ENCODE results near the gene ST7.
"Not testable (repeated sequence)": the region's sequence is repeated elsewhere in the genome, so short reads cannot be mapped to it uniquely, and the experiment has no call there.

The ST7 gene

DNA sequence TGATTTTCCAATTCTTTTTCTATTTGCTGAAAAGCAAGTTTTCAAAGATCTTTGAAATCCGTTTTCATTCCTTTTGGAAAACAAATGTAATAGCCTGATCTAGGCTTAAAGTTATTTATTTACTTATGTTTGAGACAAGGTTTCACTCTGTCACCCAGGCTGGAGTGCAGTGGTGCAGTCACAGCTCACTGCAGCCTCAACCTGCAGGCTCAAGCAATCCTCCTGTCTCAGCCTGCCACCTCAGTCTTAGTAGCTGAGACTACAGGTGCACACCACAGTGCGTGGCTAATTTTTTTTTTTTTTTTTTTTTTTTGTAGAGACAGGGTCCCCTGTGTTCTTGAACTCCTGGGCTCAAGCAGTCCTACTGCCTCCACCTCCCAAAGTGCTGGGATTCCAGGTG lies 4.6 kb downstream of the ST7 start:
- Mint-ChIP-seq H3K4me1 (ENCODE audit: low read depth) (peaks cover 37% of the 10 kb centered on the region), H3K4me3 (no peak overlapping the region), H3K36me3 (ENCODE audit: low read depth) (no peaks in the 10 kb centered on the region), H3K27ac (no peak overlapping the region), H3K9me3 (peaks cover 3% of the 10 kb centered on the region), H3K27me3 (peaks cover 3% of the 10 kb centered on the region)

GRCh38 chr7:116961966-116962673 lies 8.8 kb downstream of the ST7 start:
- H3K27me3 Mint-ChIP-seq; H3K4me3 Mint-ChIP-seq; H3K4me1 Mint-ChIP-seq (ENCODE audit: low read depth); H3K36me3 Mint-ChIP-seq (ENCODE audit: low read depth); H3K9me3 Mint-ChIP-seq: not testable (repeated sequence)
- H3K27ac Mint-ChIP-seq: peak overlapping the region; percentile 38

GRCh38 chr7:116963234-116963633 lies 9.9 kb downstream of the ST7 start:
- no peak overlapping the region for H3K4me3 Mint-ChIP-seq
- H3K9me3 Mint-ChIP-seq: peaks cover 3% of the 10 kb centered on the region
- H3K27me3 Mint-ChIP-seq: no peaks in the 10 kb centered on the region
- H3K36me3 Mint-ChIP-seq (ENCODE audit: low read depth): no peaks in the 10 kb centered on the region
- no peak overlapping the region for H3K27ac Mint-ChIP-seq
- peaks cover 10% of the 10 kb centered on the region for H3K4me1 Mint-ChIP-seq (ENCODE audit: low read depth)

- no peaks in the 10 kb centered on the region for H3K27me3 Mint-ChIP-seq
- H3K36me3 Mint-ChIP-seq (ENCODE audit: low read depth): no peaks in the 10 kb centered on the region
- H3K4me1 Mint-ChIP-seq (ENCODE audit: low read depth): peaks cover 24% of the 10 kb centered on the region
- H3K27ac Mint-ChIP-seq: no peak overlapping the region
- H3K4me3 Mint-ChIP-seq: no peak overlapping the region
- H3K9me3 Mint-ChIP-seq: peaks cover 3% of the 10 kb centered on the region
These were observed 13.3 kb downstream of the ST7 start for GRCh38 chr7:116966601-116967000.

DNA sequence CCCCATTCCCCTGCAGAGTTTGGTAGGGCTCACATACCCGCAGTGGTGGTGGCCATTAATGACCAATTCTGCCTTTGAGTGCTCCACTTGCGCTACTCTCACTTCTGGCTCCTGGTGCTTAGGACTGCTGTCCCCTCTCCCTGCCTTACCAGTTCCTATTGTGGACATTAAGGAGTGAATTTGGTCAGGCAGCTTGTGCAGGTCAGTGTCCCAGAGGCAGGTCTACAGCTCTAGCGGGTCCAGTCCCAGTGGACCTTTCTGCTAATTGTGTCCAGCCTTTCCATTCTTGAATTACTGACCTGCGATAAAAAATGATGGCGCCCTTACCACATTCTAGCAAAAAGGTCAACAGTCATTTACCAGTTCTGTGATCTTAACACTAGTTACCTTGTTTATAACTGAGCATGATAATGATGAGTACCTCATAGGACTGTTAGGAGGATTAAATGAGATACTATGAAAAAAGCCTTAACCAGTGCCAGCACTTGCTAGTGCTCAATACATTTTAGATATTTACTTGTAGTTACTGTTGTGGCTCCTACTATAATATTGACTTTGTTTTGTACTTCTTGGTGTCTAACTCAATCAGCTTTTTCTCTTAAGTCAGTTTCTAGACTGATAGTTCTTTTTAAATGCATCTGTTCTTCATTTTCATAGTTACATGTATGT lies 14.1 kb downstream of the ST7 start:
- Mint-ChIP-seq H3K4me3 (no peak overlapping the region), H3K4me1 (ENCODE audit: low read depth) (peaks cover 19% of the 10 kb centered on the region), H3K36me3 (ENCODE audit: low read depth) (no peaks in the 10 kb centered on the region), H3K27ac (no peak overlapping the region), H3K27me3 (no peaks in the 10 kb centered on the region), H3K9me3 (no peaks in the 10 kb centered on the region)

DNA sequence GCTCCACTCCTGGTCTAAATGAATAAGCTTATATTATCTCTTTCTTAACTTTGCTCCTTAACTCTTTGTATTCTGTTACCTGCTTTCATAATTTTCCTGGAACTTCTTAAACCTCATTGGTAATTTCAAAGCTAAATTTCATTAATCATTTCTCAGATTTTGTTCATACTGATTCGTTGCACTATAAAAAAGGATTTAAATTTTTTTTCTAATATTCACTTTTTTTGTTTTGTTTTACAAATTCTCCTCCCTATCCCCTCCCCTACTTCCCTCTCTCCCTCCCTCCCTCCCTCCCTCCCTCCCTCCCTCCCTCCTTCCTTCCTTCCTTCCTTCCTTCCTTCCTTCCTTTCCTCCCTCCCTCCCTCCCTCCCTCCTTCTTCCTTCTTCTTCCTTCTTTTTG lies 14.7 kb downstream of the ST7 start:
- no peaks in the 10 kb centered on the region for H3K36me3 Mint-ChIP-seq (ENCODE audit: low read depth)
- no peaks in the 10 kb centered on the region for H3K9me3 Mint-ChIP-seq
- peaks cover 14% of the 10 kb centered on the region for H3K4me1 Mint-ChIP-seq (ENCODE audit: low read depth)
- H3K4me3 Mint-ChIP-seq: no peak overlapping the region
- no peak overlapping the region for H3K27ac Mint-ChIP-seq
- no peaks in the 10 kb centered on the region for H3K27me3 Mint-ChIP-seq

DNA sequence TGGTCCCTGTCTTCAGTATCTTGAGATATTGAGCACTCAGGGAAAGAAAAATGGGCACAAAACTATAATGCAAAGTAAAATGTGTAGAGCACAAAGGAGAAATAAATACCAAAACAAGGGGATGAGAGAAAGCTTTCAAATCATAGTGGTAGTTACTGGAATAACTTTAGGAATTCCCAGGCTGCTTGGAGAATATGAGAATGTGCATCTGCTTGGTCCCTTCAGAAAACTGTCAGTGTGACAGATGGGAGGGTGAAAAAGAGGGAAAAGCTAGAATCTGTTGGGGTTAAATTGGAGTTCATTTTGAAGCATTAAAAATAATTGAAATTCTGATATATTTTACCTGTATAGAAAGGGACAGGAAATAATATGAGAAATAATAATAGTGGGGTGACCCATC lies 15.3 kb downstream of the ST7 start:
- Mint-ChIP-seq H3K4me1 (ENCODE audit: low read depth) (peaks cover 14% of the 10 kb centered on the region), H3K27me3 (no peaks in the 10 kb centered on the region), H3K9me3 (no peaks in the 10 kb centered on the region), H3K36me3 (ENCODE audit: low read depth) (no peaks in the 10 kb centered on the region), H3K27ac (no peak overlapping the region), H3K4me3 (no peak overlapping the region)

- Mint-ChIP-seq H3K36me3 (ENCODE audit: low read depth) (no peaks in the 10 kb centered on the region), H3K9me3 (no peaks in the 10 kb centered on the region), H3K4me3 (no peak overlapping the region), H3K27ac (no peak overlapping the region), H3K4me1 (ENCODE audit: low read depth) (peaks cover 14% of the 10 kb centered on the region), H3K27me3 (no peaks in the 10 kb centered on the region)
These were observed 16.1 kb downstream of the ST7 start for GRCh38 chr7:116969371-116969902.

- H3K9me3 Mint-ChIP-seq: no peaks in the 10 kb centered on the region
- peaks cover 14% of the 10 kb centered on the region for H3K4me1 Mint-ChIP-seq (ENCODE audit: low read depth)
These were observed 17.1 kb downstream of the ST7 start for GRCh38 chr7:116970238-116970910.

GRCh38 chr7:116971153-116971552 lies 17.9 kb downstream of the ST7 start:
- H3K27me3 Mint-ChIP-seq; H3K27ac Mint-ChIP-seq; H3K36me3 Mint-ChIP-seq (ENCODE audit: low read depth); H3K9me3 Mint-ChIP-seq; H3K4me3 Mint-ChIP-seq: not testable (repeated sequence)
- H3K4me1 Mint-ChIP-seq (ENCODE audit: low read depth): peaks cover 14% of the 10 kb centered on the region

More at GRCh38 chr7:116970238-116970910, 17.1 kb downstream of the ST7 start:
- H3K27me3 Mint-ChIP-seq: no peaks in the 10 kb centered on the region
- no peaks in the 10 kb centered on the region for H3K36me3 Mint-ChIP-seq (ENCODE audit: low read depth)
- no peak overlapping the region for H3K27ac Mint-ChIP-seq
- H3K4me3 Mint-ChIP-seq: no peak overlapping the region

GRCh38 chr7:116971869-116972268 lies 18.6 kb downstream of the ST7 start:
- Mint-ChIP-seq H3K4me1 (ENCODE audit: low read depth) (peaks cover 14% of the 10 kb centered on the region), H3K27ac (no peak overlapping the region), H3K4me3 (no peak overlapping the region), H3K36me3 (ENCODE audit: low read depth) (no peaks in the 10 kb centered on the region), H3K27me3 (no peaks in the 10 kb centered on the region), H3K9me3 (no peaks in the 10 kb centered on the region)

- H3K27me3 Mint-ChIP-seq; H3K4me3 Mint-ChIP-seq; H3K36me3 Mint-ChIP-seq (ENCODE audit: low read depth); H3K27ac Mint-ChIP-seq; H3K9me3 Mint-ChIP-seq: not testable (repeated sequence)
- H3K4me1 Mint-ChIP-seq (ENCODE audit: low read depth): peaks cover 12% of the 10 kb centered on the region
These were observed 21.7 kb downstream of the ST7 start for GRCh38 chr7:116975024-116975423.

- Mint-ChIP-seq H3K4me1 (ENCODE audit: low read depth) (no peaks in the 10 kb centered on the region), H3K9me3 (no peaks in the 10 kb centered on the region), H3K4me3 (no peak overlapping the region), H3K27ac (no peak overlapping the region), H3K36me3 (ENCODE audit: low read depth) (no peaks in the 10 kb centered on the region), H3K27me3 (no peaks in the 10 kb centered on the region)
These were observed 23.9 kb downstream of the ST7 start for GRCh38 chr7:116977172-116977571.

DNA sequence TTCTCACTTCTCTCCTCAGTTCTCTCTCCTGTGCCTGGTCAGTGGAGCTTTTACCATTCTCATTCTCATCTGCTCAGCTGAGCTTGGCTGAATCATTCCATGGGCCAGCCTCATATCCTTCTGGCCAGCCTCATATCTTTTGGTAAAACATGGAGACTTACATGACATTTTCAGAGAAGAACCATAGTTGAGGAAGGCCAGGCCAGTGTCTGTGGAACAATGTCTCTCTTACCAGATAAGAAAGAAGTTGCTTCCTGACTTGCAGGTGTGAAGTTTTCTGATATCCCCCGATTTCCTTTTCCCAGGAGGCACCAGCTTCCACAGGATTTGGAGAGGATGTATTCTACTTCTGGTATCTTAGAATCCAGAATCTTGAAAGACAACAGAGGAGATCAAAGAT lies 24.7 kb downstream of the ST7 start:
- Mint-ChIP-seq H3K36me3 (ENCODE audit: low read depth) (no peaks in the 10 kb centered on the region), H3K4me3 (no peak overlapping the region), H3K27ac (no peak overlapping the region), H3K9me3 (no peaks in the 10 kb centered on the region), H3K27me3 (no peaks in the 10 kb centered on the region), H3K4me1 (ENCODE audit: low read depth) (no peaks in the 10 kb centered on the region)

- Mint-ChIP-seq H3K27ac (no peak overlapping the region), H3K4me3 (no peak overlapping the region), H3K9me3 (no peaks in the 10 kb centered on the region), H3K36me3 (ENCODE audit: low read depth) (no peaks in the 10 kb centered on the region), H3K27me3 (no peaks in the 10 kb centered on the region), H3K4me1 (ENCODE audit: low read depth) (no peaks in the 10 kb centered on the region)
These were observed 26.1 kb downstream of the ST7 start for GRCh38 chr7:116979430-116979829.
